NCI-H187 treated with DMSO at 0.1 percent for 48 hours (cell line): ENCODE data around the gene MAS1L.

Source experiments
- DNase-seq: peaks from one replicate; lab custom pipeline; 2025; lab: John Stamatoyannopoulos, UW

MAS1L gene

DNA sequence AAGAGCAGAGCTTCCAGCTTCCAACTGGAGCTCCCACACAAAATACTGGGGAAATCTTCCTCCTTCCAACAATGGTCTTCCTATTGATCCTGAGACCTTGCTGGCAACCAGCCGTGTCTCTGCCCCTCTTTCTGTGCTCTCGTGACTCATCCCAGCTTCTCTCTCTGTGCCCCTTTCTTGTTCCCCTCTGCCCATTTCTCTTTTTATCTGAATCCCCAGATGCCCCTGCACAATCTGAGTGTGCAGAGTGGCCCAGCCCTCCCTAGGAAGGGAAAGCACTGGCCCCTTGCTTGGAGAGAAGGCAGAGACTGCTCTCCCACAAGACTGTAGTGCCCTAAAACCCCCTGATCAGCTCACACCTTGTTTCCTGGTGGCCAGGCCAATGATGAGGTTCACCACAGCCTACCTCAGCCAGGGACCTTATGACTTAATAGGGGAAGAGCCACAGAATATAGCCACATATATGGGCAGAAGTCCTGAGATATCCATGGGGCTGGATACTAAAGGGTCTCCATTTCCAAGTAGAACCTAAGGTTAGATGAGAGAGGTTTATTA lies 23.1 kb upstream of the MAS1L start:
- no peak for DNase-seq

DNA sequence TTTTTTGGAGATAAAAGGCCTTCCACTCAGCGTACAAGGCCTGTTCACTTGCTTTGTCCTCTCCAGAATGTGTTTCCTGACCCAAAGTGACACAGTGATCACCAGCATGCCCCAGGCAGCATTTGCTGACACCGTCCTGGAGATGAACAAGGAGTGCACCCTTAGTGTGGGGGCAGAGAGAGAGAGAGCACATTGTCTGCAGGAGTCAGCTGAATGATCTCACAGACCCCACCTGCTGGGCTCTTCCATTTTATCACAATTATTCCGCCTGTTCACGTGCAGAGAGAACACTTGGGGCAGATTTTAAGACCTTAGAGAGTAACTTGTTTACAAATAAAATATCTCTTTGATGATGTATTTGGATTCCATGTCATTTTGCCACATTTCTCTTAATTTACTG lies 22.4 kb upstream of the MAS1L start:
- DNase-seq: no peak

DNA sequence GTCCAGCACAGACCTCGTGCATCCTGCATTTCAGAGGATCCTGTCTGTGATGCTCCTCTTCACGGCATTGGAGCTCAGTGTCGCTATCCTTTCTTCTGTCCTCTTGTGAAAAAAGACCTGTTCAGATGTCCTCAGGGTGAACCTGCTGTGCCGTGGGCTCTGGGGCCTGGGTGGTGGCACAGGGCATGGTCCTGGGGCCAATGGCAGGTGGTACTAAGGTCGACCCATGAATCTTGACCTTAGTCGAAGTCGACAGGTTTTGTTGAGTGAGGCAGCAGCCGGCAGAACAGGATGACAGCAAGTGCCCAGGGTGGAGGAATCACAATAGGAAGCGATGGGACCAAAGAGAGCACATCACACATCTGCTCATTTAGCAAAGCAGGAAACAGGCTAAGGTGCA lies 22.0 kb upstream of the MAS1L start:
- DNase-seq: no peak

DNA sequence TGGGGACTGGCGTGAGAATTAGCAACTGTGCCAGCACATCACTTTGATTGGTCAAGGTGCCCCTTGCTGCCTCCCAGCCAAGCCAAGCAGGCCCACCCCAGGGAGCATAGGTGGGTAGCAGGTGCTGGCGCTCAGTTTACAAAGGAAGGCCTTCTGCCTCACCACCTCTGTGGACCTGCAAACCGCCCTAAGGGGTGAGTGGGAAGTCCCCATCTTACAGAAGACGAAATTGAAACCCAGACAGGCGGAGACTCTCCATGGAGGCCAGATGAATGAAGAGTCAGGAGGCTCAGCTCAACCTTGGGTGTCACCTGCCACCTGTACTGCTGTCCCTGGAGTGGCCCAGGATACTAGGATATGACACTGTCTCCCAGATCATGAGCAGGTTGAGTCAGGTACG lies 21.5 kb upstream of the MAS1L start:
- DNase-seq: no peak

DNA sequence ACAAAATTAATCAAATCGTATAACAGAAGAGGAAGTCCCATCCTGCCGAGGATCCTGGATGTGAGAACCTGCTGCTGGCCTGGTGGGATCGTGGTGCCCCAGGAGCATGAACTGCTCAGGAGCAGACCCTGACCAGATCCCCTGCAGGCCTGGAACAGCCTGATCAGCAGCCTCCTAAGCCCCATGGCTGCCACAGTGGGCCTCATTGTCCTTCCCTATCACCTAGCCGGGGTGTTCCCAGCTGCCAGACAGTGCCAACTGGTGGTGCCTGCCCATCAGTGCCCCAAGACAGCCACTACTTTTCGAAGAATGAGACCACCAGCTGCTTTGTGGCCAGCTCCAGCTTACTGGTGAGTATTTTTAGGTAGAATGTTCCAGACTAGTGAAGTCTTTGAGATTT lies 19.6 kb upstream of the MAS1L start:
- no peak for DNase-seq

DNA sequence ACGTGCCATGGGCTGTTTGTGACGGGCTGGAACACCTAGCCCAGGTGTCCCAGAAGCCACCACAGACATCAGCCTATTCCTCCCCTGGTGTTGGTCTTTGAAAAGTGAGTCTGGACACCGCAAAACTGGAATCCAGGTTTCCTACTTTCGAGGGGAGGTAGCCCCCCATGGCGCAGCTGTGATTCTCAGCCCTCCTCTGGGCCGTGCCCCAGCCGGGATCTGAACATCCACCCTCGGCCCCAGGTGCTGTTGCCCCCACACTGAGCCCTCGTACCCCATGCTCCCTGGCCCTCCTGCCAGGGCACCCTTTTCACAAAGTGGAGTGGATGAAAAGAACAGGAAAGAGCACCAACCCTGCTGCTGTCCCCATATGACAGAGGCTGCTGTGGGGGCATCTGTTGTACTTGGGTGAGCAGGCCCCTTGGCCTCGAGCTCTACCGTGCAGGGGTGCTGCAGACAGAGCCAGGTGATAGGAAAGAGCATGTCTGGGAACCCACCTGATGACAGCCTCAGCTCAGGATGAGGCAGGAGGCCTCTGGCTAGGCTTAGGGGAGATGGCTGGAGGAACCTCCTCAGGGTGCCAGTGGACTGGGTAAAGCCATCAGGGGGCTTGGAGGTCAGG lies 18.8 kb upstream of the MAS1L start:
- no peak for DNase-seq

DNA sequence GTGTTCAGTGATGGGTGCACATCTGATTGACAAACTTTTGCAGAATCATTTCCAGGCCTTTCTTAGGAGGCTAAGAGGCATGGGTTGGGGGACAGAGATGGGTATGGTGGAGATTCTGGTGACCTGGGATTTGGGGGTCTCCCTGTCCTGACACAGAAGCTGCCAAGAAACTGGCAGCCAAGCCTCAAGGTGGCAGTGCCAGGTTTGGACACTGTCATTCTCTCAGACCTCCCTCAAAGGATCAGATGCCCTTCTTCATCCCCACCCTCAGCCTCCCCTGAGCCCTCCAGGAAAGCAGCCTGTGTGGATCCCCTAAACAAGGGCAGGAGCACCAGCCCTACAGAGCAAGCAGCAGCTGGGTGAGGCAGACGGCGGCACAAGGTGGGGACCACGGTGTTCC lies 18.1 kb upstream of the MAS1L start:
- DNase-seq: no peak

DNA sequence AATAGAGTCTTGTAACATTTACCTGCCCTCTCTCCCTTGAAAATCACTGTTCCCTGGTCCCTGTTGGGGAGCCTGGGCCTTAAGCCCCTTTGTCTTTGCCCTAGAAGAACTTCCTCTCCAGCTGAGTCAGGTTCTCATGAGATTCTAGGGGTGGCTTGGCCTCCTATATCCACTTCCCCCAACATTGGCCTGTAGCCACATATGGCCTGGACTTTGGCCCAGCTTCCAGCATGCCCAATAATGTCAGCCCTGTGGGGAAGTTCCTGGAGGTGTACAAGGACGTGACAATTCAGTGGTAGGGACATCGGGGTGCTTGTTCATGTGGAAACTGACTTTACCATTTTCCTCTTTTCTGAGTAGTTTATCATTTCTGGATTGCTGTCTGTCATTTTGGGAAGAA lies 17.2 kb upstream of the MAS1L start:
- no peak for DNase-seq

DNA sequence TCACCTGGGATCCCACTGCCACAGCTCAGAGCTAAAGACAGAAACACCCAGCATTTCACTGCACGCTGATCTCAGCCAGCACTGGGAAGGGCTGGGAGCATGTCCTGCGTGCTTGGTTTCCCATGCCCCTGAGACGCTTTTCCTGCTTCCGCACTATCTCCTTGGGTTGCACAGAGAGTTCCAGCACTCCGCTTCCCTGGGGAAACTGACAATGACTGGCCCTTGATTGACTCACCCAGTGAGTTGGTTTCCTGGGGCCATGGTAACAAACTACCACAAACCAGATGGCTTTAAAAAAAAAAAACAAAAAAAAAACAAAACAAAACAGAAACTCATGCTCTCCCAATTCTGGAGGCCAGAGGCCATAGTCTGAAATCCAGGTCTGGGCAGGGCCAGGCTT lies 14.8 kb upstream of the MAS1L start:
- DNase-seq: no peak

DNA sequence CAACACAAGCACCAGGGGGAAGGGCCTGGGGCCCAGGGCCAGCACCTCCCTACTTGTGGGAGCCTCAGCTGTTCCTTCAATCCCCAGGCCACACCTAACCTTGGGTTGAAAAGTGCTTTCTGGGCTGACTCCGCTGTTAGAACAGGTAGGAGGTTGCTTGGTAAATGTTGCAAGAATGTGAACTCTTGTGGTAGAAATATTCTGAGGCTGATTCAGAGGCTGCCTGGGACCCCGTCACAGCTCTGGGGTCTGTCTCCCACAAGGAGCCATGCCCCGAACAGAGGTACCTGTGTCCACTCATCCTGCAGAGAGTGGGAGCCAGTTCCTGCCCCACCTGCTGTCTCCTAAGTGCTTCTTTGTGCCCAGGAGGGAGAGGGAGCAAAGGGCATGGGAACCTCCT lies 14.4 kb upstream of the MAS1L start:
- DNase-seq: no peak

DNA sequence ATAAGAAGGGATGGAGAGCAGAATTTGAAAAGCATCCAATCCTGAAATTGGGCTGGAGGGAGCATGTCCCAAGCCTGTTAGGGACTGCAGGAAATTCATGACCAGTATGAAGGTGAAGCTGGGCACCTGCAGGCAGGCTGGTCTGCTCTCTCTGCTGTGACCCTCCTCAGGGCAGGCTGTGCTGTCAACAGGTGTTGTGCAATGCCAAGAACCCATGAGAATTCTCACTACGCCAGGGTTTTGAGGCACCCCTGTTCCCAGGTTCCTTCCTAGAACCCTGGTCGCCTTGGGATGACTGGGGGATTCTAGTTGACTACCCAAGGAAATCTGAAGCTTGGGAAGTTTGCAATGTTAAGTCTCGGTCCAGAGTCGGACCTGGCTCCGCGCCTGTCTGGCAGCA lies 13.3 kb upstream of the MAS1L start:
- DNase-seq: no peak

DNA sequence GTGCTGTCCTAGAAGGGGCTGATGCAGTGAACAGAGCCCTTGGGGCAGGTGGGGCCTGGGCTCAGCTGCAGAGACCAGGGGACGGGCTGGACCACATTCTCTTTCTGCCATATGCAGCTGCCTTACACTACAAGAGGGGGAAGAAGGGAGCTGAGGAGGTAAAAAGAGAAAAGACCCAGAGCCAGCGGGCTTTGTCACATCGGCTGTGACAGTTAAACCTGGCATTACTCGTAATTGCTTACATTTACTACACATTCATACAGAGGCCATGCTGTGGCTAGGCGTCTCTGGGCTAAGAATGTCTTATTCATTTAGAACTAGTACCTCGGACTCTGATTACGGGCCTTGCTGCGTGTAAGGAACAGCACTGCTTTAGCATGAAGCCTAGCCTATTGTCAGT lies 12.8 kb upstream of the MAS1L start:
- DNase-seq: no peak

DNA sequence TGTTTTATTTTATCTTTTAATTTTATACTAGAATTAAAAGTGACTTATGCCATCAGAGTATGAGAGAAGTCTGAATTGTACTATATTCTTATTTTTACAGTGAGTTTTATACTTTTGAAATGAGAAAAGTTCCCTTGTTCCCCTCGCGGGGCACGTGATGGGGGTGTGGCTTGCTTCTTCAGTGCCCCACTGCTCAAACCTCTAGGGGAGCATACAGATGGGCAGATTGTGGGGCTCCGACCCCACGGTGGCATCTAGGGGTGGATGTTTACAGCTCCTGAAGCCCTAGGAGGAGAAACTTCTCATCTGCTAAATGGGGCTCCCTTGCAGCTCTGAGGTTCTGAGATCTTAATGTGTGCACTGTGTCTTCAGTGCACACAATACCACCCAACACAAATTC lies 11.9 kb upstream of the MAS1L start:
- DNase-seq: no peak

DNA sequence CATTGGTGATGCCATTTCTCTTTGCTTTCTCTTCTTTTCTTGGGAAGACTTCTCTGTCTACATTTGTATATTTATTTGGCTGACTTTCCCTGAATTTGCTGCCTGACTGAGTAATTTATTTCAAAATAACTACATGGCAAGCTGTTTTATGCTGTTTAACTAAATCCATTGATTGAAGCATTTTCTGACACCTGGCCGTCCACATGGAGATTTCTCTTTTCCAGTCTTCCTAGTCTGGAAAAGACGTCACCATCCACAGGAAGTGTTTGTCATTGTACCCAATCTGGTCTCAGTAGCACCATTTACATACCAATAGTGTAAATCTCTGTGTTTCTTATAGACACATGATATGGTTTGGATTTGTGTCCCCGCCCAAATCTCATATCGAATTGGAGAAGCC lies 9.2 kb upstream of the MAS1L start:
- DNase-seq: no peak

DNA sequence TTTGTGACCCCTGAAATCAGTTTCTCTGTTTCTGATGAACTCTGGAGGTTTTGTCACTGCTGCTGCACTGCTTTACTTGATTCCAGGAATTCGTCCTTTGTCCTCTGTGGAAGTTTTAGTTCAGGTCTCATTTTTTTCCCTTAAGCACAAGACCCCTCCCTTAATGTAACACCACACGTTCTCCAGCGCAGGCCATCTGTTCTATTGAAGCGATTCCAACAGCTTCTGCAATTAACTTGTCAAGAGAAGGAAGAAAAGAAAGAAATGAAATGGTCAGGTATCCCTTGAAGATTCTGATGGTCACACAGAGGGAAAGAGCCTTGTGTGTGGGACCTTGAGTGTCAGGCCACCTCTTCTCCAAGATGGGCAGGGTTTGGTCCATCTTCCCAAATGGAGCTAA lies 7.8 kb upstream of the MAS1L start:
- DNase-seq: no peak

DNA sequence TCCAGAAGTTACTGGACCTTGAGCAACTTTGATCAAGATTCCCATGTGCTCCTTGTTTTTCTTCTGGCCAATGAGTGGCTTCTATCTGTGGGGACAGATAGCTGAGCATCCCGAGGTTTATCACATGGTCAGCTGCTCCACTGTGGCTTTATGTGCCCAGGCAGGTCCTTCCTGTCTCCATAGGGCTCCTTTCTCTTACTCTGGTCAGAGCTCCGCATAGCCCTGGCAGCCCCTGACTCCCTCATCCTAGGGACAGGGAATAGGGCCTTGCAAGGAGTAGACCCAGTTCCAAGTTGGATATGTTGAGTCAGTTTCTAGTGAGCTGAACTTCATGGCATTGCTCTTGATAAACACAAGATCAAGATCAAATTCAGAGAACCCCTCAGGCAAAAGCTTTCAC lies 6.4 kb upstream of the MAS1L start:
- no peak for DNase-seq

DNA sequence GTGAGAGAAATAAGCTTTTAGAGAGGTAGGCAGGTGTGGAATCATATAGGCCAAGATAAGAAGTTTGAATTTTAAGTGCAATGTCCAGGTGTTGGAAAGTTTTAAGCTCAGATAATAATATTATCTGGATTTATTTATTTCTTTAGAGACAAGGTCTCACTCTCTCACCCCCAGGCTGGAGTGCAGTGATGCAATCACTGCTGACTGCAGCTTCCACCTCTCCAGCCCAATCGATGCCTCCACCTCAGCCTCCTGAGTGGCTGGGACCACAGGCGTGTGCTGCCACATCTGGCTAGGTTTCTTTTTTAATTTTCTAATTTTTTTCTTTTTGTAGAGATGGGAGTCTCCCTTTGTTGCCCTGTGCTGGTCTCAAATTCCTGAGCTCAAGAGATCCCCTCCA lies 5.5 kb upstream of the MAS1L start:
- DNase-seq: no peak

DNA sequence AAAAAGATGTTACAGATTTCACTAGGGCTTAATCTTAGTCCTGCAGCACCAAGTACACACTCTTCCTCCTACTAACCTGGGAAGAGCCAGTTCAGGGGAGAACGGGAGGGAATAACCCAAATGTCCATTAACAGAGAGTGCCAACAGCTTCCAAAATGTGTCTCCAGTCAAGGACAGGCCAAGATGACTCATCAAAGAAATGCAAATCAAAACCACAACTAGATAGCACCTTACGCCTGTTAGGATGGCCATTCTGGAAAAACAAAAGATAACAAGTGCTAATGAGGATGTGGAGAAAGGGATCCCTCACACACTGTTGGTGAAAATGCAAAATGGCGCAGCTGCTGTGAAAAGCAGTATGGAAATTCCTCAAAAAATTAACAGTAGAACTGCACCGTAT lies 3.8 kb upstream of the MAS1L start:
- no peak for DNase-seq

DNA sequence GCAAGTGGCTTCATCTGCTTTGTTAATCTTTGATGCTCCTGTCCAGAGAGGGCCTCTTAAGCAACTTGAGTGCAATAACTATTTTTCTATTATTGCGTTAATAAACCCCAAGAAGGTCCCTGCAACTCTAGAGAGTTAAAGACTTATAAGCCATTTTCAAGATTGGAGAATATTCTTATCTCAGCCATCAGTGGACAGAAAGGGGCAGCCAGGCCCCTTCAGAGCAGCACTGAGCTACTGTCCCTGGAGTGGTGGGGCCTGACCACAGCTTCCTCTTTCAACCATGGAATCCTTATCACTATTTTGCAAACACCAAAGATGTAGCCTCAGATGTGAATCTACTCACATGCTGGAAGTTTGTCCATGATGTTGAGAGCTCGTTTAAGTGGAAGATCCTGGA lies 2.8 kb upstream of the MAS1L start:
- DNase-seq: no peak

DNA sequence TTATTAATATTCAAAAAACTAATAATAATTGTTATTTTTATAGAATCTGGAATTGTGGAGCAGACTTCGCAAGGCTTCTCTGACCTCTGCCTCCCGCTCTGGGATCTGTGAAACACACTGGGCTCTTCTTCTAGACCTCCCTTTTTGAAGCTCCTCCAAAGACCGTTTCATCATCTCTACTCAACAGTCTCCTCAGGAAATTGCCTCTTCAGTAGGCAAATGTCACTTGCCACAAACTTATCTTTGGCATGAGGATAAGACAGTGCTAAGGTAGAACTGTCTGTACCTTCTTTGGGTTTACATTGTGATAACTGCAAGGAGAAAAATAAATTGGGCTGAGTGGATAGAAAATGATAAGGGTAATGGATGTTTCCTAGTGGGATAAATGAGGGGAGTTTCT lies 2.3 kb upstream of the MAS1L start:
- no peak for DNase-seq

DNA sequence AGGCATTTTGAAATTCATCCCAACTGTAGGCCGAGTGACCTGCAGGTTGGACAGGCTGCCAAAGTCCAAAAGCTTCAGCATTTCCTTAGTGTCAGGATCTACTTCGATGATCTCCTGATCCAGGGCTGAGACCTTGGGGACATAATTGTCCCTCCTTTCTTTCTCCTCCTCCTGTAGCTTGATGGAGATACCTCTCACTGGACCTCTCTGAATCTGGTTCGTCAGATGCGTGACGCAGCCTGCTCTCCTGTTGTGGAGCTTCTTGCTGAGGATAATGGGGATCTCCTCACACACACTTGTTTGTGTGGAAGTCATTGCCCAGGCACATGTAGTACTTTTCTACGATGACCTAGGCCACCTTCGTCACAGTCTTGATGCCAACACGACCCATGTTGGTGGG lies 1.5 kb upstream of the MAS1L start:
- DNase-seq: no peak

DNA sequence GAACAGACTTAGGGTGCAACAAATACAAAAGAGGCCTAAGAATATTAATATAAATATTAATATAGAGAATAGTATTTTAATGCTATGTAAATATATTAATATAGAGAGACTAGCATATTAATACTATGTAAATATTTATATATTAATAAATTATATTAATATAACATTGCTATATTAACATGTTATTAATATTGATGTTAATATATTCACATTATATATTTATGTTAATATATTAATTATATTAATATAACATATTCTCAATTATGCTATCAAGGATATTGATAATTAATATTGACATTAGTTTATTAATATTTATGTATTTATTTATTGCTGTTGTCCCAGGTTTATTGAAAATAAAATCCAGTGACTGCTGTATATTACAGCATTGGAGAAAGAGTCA lies 1.1 kb upstream of the MAS1L start:
- no peak for DNase-seq

DNA sequence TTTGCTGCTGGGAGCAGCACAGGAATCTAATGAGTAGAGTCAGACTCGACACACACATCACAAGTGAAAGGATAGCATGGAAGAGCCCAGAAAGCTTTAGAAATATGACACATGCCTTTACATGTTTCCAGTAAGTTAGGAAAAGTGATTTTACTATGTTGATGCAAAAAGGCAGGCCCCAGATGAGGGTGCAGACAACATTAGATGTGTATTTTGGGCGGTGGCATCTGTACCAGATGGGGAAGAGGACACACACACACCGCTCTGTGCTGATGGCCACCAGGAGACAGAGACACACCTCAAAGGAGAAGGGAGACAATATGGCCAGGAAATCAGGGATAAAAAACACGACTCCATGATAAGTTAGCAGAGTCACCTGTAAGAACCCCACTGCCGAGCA lies 625 bp downstream of the MAS1L start:
- no peak for DNase-seq

DNA sequence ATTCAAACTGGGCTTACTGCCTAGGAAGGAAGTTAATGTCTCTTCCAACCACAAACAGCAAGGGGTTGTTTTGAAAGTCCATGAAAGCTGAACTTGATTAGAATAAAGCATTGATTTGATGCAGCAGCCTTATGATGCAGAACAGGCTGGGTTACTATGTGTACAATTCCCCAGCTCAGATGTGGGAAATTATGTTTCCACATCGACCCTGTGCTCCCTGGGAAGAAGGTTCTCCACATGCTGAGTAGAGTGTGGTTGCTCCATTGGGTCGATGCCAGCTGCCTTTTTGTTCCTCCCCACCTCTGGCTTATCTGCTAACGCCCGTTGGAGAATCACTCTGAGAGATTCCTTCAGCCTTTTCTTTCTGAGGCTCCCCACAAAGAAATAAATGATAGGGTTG lies 1.2 kb downstream of the MAS1L start:
- no peak for DNase-seq

DNA sequence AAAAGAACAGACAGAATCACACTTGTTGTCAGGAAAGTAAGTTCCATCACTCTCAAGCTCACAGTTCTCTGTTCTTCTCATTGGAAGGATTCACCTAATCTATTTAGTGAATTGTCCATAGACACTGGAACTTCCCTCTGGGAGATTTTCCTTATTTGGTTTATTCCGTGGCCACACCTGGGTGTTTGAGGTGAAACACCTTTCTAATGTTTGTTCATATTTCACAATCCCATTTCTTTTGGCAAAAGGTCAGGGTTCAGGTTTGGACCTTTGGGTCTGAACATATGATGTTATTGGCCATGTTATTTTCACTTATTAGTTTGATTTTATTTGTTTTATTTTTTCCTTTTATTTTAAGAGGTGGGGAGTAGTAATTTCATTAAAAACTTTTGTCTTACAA lies 4.0 kb downstream of the MAS1L start:
- DNase-seq: no peak
